ENCODE results near the gene SAP30L. TPM values are rescaled to one million over a fixed set of nuclear protein-coding genes. Genes with fewer than 3 reads are reported as not detected.

Gene SAP30L
- total RNA-seq, 2 donors from 2014 or later, result 27.7 to 40.3 TPM

DNA sequence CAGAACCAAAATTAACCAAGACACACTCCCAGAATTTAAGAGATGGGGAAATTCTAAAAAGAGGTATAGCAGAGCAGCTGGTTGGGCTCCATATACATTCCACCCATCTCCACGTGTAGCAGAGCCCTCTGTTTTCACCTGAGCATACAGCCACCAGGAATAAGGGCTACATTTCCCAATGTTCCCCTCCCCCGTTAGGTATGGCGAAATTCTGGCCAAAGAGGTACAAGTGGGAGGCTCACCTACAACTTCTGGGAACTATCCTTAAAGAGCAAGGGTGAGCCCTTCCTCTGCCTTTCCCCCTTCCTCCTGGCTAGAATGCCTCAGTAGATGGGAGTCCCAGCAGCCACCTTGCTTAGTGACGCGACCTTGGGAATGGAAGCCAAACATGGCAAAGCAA, 5.3 kb upstream of the SAP30L start:
- Histone ChIP-seq H3K36me3 (ENCODE audit: control insufficient read depth, insufficient read depth, low read length) (peaks cover 45% of the 10 kb centered on the region), H3K9me3 (ENCODE audit: control insufficient read depth, low read length) (peaks cover 13% of the 10 kb centered on the region), H3K9ac (ENCODE audit: extremely low read depth, low read length, poor library complexity, severe bottlenecking) (no peak overlapping the region), H3K27ac (ENCODE audit: low read depth, low read length) (no peak overlapping the region), H3K4me3 (ENCODE audit: low read length) (no peak overlapping the region), H3K27me3 (ENCODE audit: control insufficient read depth, insufficient read depth, low read length, poor library complexity, severe bottlenecking) (no peaks in the 10 kb centered on the region), H3K4me1 (ENCODE audit: control insufficient read depth, insufficient read depth, low read length) (no peaks in the 10 kb centered on the region)
- DNase-seq, result no peak
- TF ChIP-seq, protein P1, sequence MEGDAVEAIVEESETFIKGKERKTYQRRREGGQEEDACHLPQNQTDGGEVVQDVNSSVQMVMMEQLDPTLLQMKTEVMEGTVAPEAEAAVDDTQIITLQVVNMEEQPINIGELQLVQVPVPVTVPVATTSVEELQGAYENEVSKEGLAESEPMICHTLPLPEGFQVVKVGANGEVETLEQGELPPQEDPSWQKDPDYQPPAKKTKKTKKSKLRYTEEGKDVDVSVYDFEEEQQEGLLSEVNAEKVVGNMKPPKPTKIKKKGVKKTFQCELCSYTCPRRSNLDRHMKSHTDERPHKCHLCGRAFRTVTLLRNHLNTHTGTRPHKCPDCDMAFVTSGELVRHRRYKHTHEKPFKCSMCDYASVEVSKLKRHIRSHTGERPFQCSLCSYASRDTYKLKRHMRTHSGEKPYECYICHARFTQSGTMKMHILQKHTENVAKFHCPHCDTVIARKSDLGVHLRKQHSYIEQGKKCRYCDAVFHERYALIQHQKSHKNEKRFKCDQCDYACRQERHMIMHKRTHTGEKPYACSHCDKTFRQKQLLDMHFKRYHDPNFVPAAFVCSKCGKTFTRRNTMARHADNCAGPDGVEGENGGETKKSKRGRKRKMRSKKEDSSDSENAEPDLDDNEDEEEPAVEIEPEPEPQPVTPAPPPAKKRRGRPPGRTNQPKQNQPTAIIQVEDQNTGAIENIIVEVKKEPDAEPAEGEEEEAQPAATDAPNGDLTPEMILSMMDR (conservative IDR thresholded peaks at IDR 0.05), result no peak
- 92 to 95% methylated on average over 2 to 5 of the region's 5 CpGs for whole genome bisulfite sequencing, 2 experiments (ENCODE audit: insufficient coverage in 1 of 2, insufficient read length in 1 of 2)
- Mint-ChIP-seq H3K9me3 (peaks cover 4% of the 10 kb centered on the region), H3K27me3 (ENCODE audit: insufficient read depth) (peaks cover 3% of the 10 kb centered on the region), H3K4me1 (peaks cover 4% of the 10 kb centered on the region), H3K36me3 (ENCODE audit: low read depth) (peaks cover 40% of the 10 kb centered on the region), H3K4me3 (no peak overlapping the region), H3K27ac (no peak overlapping the region)

DNA sequence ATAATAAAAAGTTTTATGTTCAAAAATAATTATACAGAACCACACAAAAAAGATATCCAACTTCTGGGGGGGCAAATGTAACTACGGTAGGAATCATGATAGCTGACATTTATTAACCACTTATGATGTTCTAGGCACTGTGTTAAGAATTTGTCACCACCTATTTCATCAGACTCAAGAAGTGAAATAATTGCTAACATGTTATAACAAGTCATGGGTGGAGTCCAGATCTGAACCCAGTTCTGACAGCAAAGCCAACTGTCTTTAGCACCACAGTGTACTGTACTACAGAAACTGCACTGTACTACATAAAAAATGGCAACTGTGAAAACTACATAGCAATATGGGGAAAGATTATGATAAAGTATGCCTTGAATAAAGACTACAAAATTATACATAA, 3.0 kb upstream of the SAP30L start:
- no peak overlapping the region for H3K9ac ChIP-seq (ENCODE audit: extremely low read depth, low read length, poor library complexity, severe bottlenecking)
- peaks cover 27% of the 10 kb centered on the region for H3K36me3 ChIP-seq (ENCODE audit: control insufficient read depth, insufficient read depth, low read length)
- peaks cover 10% of the 10 kb centered on the region for H3K4me1 Mint-ChIP-seq
- peaks cover 24% of the 10 kb centered on the region for H3K36me3 Mint-ChIP-seq (ENCODE audit: low read depth)
- no peak overlapping the region for H3K27ac ChIP-seq (ENCODE audit: low read depth, low read length)
- no peaks in the 10 kb centered on the region for H3K9me3 ChIP-seq (ENCODE audit: control insufficient read depth, low read length)
- no peak for DNase-seq
- peaks cover 3% of the 10 kb centered on the region for H3K27me3 Mint-ChIP-seq (ENCODE audit: insufficient read depth)
- TF ChIP-seq, protein P1 (conservative IDR thresholded peaks at IDR 0.05), result no peak
- 100% methylated on average over 1 of the region's 1 CpG; no CpG with 5 or more reads in 1 of the 2 experiments for WGBS, 2 experiments (ENCODE audit: insufficient coverage in 1 of 2, insufficient read length in 1 of 2)
- H3K4me3 ChIP-seq (ENCODE audit: low read length), result no peak overlapping the region
- H3K27ac Mint-ChIP-seq, result no peak overlapping the region
- no peaks in the 10 kb centered on the region for H3K9me3 Mint-ChIP-seq
- peaks cover 3% of the 10 kb centered on the region for H3K4me1 ChIP-seq (ENCODE audit: control insufficient read depth, insufficient read depth, low read length)
- H3K4me3 Mint-ChIP-seq, result no peak overlapping the region
- no peaks in the 10 kb centered on the region for H3K27me3 ChIP-seq (ENCODE audit: control insufficient read depth, insufficient read depth, low read length, poor library complexity, severe bottlenecking)

DNA sequence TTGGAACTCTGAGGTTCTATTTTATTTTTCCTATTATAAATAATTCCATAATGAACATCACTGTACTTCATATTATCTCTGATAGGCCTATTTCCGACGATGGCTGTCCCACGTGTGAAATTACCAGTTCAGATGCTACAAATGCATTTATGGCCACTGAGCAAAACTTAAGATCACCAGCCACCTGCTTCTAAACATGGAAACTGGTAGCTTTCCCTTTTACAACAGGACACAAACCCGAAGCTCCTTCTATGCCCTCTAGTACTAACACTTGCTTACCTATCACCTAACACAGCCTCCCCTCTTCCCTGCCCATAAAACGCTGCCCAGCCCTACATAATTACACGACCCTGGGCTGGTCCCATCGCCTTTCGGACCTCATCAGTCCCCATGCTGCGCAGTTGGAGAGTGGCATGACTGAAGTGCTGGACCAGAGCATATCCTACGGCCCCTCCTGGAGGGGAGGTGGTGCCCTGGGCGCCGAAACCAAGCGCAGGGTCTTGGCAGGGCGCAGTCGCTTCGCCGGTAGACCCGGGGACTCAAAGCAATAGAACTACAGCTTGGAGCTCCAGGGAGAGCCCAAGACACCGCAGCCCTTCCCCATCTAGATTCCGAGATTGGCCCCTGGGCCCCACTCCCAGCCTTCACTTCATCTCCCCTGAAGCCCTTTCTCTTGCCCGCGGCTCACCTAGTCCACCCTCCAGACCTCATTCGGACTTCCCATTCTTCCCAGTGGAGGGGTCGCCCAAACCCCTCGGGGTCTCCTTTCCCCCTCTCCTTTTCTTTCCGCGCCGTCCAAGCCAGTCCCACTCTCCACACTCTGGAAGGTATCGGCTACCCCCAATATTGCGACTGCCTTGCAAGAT, 1.0 kb upstream of the SAP30L start:
- no peak overlapping the region for H3K9ac ChIP-seq (ENCODE audit: extremely low read depth, low read length, poor library complexity, severe bottlenecking)
- no peaks in the 10 kb centered on the region for H3K27me3 ChIP-seq (ENCODE audit: control insufficient read depth, insufficient read depth, low read length, poor library complexity, severe bottlenecking)
- TF ChIP-seq, protein P1 (conservative IDR thresholded peaks at IDR 0.05), result no peak
- Mint-ChIP-seq H3K36me3 (ENCODE audit: low read depth) (peaks cover 15% of the 10 kb centered on the region), H3K4me3 (peak overlapping the region; percentile 89), H3K27me3 (ENCODE audit: insufficient read depth) (peaks cover 3% of the 10 kb centered on the region), H3K9me3 (no peaks in the 10 kb centered on the region), H3K4me1 (peaks cover 10% of the 10 kb centered on the region), H3K27ac (no peak overlapping the region)
- no peak overlapping the region for H3K27ac ChIP-seq (ENCODE audit: low read depth, low read length)
- peak overlapping the region; percentile 97 for H3K4me3 ChIP-seq (ENCODE audit: low read length)
- H3K9me3 ChIP-seq (ENCODE audit: control insufficient read depth, low read length), result no peaks in the 10 kb centered on the region
- WGBS, 2 experiments (ENCODE audit: insufficient coverage in 1 of 2, insufficient read length in 1 of 2), result 9 to 11% methylated on average over 11 to 30 of the region's 30 CpGs
- peaks cover 11% of the 10 kb centered on the region for H3K36me3 ChIP-seq (ENCODE audit: control insufficient read depth, insufficient read depth, low read length)
- peaks cover 3% of the 10 kb centered on the region for H3K4me1 ChIP-seq (ENCODE audit: control insufficient read depth, insufficient read depth, low read length)
- DNase-seq, result peak; percentile 78
